Measurements from ENCODE around the gene FUS. TPM values are rescaled to one million over a fixed set of nuclear protein-coding genes. Genes with fewer than 3 reads are reported as not detected.
A peak's percentile ranks its signal among the peaks of the same experiment; 100 is the strongest.
"Not testable (repeated sequence)": the region's sequence is repeated elsewhere in the genome, so short reads cannot be mapped to it uniquely, and the experiment has no call there.

Gene FUS
- total RNA-seq, 1 donor from 2014 or later: 984 TPM

- Mint-ChIP-seq H3K4me1 (peaks cover 14% of the 10 kb centered on the region), H3K4me3 (no peak overlapping the region), H3K36me3 (ENCODE audit: low read depth) (no peaks in the 10 kb centered on the region), H3K27me3 (ENCODE audit: low read depth) (no peaks in the 10 kb centered on the region), H3K9me3 (no peaks in the 10 kb centered on the region), H3K27ac (ENCODE audit: unreplicated experiment) (no peak overlapping the region)
- DNase-seq (ENCODE audit: low read depth, low spot score): no peak
- TF ChIP-seq, protein P1, sequence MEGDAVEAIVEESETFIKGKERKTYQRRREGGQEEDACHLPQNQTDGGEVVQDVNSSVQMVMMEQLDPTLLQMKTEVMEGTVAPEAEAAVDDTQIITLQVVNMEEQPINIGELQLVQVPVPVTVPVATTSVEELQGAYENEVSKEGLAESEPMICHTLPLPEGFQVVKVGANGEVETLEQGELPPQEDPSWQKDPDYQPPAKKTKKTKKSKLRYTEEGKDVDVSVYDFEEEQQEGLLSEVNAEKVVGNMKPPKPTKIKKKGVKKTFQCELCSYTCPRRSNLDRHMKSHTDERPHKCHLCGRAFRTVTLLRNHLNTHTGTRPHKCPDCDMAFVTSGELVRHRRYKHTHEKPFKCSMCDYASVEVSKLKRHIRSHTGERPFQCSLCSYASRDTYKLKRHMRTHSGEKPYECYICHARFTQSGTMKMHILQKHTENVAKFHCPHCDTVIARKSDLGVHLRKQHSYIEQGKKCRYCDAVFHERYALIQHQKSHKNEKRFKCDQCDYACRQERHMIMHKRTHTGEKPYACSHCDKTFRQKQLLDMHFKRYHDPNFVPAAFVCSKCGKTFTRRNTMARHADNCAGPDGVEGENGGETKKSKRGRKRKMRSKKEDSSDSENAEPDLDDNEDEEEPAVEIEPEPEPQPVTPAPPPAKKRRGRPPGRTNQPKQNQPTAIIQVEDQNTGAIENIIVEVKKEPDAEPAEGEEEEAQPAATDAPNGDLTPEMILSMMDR (conservative IDR thresholded peaks at IDR 0.05): no peak
These were observed 11.1 kb upstream of the FUS start for GRCh38 chr16:31168848-31169247.

- DNase-seq (ENCODE audit: low read depth, low spot score); H3K27me3 Mint-ChIP-seq (ENCODE audit: low read depth); H3K9me3 Mint-ChIP-seq; H3K36me3 Mint-ChIP-seq (ENCODE audit: low read depth): not testable (repeated sequence)
- Mint-ChIP-seq H3K4me1 (peaks cover 14% of the 10 kb centered on the region), H3K27ac (ENCODE audit: unreplicated experiment) (peak overlapping the region; percentile 47), H3K4me3 (peak overlapping the region; percentile 2)
These were observed 9.9 kb upstream of the FUS start for GRCh38 chr16:31170048-31170447.

DNA sequence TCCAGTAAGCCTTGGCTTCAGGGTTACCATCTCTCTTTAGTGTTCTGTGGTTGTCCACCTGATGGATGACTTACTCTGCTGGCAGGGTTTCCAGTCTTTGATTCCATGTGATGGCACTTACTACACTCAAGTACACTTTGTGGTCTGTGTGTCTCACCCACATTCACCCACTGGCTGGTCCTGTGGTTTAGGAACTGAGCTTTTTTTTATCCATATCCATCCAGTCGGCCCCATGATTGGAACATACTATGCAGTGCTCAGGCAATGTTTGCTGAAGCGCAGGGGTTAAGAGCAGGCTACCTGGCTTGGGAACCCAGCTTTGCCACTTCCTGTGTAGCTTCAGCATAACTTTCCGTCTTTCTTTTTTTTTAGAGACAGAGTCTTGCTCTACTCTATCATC lies 2.8 kb upstream of the FUS start:
- H3K4me3 Mint-ChIP-seq: peak overlapping the region; percentile 42
- H3K27ac Mint-ChIP-seq (ENCODE audit: unreplicated experiment): no peak overlapping the region
- H3K36me3 Mint-ChIP-seq (ENCODE audit: low read depth): peaks cover 10% of the 10 kb centered on the region
- peaks cover 14% of the 10 kb centered on the region for H3K27me3 Mint-ChIP-seq (ENCODE audit: low read depth)
- DNase-seq (ENCODE audit: low read depth, low spot score): no peak
- H3K4me1 Mint-ChIP-seq: peaks cover 28% of the 10 kb centered on the region
- no peaks in the 10 kb centered on the region for H3K9me3 Mint-ChIP-seq
- TF ChIP-seq, protein P1 (conservative IDR thresholded peaks at IDR 0.05): no peak

DNA sequence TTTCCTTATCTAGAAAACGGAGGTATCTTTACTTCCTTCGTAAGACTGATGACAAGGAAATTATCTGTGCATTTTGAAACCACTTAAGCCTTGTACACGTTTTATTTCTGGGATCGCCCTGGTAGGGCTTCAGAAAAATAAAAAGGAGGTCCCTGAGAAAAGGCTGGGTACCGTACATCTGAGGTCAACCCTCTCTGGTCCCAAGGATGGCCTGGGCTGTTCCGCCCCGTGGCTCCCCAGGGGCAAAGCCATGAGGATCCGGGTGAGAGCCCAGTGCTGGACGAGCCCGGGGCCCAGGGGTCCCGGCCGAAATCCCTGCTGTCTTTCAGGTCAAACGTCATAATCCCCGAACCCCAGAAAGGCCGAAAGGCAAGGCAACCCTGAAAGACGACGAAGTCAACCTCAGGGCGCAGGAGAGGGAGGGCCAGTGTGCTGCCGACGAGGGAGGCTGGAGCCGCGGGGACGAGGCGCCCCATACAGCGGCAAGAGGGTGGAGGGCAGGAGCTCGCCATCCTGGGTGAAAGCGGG lies 656 bp upstream of the FUS start:
- Mint-ChIP-seq H3K4me1 (peaks cover 48% of the 10 kb centered on the region), H3K36me3 (ENCODE audit: low read depth) (peaks cover 29% of the 10 kb centered on the region), H3K27ac (ENCODE audit: unreplicated experiment) (peak overlapping the region; percentile 96), H3K27me3 (ENCODE audit: low read depth) (peaks cover 31% of the 10 kb centered on the region), H3K4me3 (peak overlapping the region; percentile 99), H3K9me3 (no peaks in the 10 kb centered on the region)
- TF ChIP-seq, protein P1 (conservative IDR thresholded peaks at IDR 0.05): no peak
- DNase-seq (ENCODE audit: low read depth, low spot score): no peak

DNA sequence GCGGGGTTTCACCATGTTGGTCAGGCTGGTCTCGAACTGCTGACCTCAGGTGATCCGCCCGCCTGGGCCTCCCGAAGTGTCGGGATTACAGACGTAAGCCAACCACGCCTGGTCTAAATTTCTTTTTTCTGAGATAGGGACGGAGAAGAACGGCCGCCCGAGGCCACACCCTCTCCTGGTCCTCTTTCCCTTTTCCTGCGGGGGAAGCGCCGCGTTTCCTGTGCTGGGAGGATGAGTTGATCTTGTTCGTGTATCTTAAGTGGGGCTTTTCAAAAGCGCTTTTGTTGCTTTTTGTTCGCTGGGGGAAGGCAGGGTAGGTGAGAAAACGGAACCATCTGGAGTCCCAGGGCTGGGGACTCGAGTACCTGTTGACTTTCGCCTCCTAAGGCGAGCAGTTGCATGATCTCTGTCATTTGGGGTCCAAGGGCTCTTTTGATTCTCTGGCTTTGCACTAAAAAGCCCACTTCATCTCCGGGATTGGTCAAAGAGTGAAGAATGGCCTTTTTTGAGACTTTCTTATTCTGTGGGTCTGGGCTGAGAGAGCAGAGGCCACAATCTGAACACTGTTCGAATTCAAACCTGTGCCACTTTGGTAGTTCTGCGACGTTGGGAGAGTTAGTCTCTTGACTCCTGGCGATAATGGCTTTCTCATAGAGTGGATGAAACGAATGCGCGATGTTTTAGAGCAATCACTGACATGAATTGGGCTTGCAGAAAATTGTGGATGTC lies 1.3 kb downstream of the FUS start:
- no peaks in the 10 kb centered on the region for H3K9me3 Mint-ChIP-seq
- TF ChIP-seq, protein P1 (conservative IDR thresholded peaks at IDR 0.05): no peak
- H3K36me3 Mint-ChIP-seq (ENCODE audit: low read depth): peaks cover 46% of the 10 kb centered on the region
- peaks cover 36% of the 10 kb centered on the region for H3K27me3 Mint-ChIP-seq (ENCODE audit: low read depth)
- peak overlapping the region; percentile 99 for H3K4me3 Mint-ChIP-seq
- H3K4me1 Mint-ChIP-seq: peaks cover 66% of the 10 kb centered on the region
- H3K27ac Mint-ChIP-seq (ENCODE audit: unreplicated experiment): peak overlapping the region; percentile 100
- no peak for DNase-seq (ENCODE audit: low read depth, low spot score)

DNA sequence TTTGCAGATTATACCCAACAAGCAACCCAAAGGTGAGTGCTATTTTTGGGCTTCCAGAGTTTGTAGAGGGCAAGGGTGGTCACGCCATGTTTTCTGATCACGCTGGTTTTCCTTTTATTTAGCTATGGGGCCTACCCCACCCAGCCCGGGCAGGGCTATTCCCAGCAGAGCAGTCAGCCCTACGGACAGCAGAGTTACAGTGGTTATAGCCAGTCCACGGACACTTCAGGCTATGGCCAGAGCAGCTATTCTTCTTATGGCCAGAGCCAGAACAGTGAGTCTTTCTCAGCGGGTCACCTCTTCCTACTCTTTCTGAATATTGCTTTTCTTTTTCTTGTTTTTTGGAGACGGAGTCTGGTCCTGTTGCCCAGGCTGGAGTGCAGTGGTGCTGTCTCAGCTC lies 2.5 kb downstream of the FUS start:
- Mint-ChIP-seq H3K9me3 (no peaks in the 10 kb centered on the region), H3K27ac (ENCODE audit: unreplicated experiment) (peak overlapping the region; percentile 38), H3K27me3 (ENCODE audit: low read depth) (peaks cover 41% of the 10 kb centered on the region), H3K36me3 (ENCODE audit: low read depth) (peaks cover 57% of the 10 kb centered on the region), H3K4me1 (peaks cover 73% of the 10 kb centered on the region), H3K4me3 (peak overlapping the region; percentile 99)
- TF ChIP-seq, protein P1 (conservative IDR thresholded peaks at IDR 0.05): no peak
- DNase-seq (ENCODE audit: low read depth, low spot score): no peak
